Stimulated activated CD8-positive, alpha-beta memory T cell treated with anti-CD3 and anti-CD28 coated beads, Interleukin-12 subunit alpha, Interleukin-12 subunit beta, amount 100 ng/mL, for 1 hour (primary cell): Measurements from ENCODE around the gene WFDC11.

Source experiments
- DNase-seq: peaks from one replicate; pipeline ENCODE4 v3.0.0-alpha.2; 2020; ENCODE audit warnings: low read depth

Gene WFDC11

GRCh38 chr20:45626540-45626939, 43.5 kb downstream of the WFDC11 start:
- DNase-seq, result no peak

GRCh38 chr20:45621593-45621992, 48.4 kb downstream of the WFDC11 start:
- no peak for DNase-seq

DNA sequence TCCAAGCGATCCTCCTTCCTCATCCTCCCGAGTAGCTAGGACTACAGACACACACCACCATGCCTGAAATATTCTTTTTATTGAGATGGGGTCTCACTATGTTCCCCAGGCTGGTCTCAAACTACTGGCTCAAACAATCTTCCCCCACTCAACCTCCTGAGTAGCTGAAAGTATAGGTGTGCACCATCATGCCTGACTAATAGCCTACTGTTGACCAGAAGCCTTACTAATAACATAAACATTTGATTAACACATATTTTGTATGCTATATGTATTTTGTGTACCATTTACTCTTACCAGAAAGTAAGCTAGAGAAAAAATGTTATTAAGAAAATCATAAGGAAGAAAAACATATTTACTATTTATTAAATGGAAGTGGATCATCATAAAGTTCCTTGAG, 52.4 kb downstream of the WFDC11 start:
- DNase-seq, result no peak

DNA sequence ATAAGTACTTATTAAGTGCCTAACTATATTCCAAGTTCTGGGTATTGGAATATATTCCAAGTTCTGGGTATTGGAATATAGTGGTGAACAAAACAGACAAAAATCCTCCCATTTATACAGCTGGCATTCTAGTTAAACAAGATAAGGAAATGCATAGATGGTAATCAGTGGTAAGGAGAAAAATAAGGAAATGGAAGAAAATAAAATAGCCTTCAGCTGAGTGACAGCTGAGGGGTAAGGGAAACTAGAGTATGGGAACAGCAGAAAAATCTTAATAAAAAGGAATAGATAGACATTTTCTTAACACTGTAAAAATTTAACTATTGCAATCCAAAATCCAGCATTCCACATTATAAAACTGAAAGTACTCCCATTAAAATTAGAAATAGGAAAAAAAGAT, 57.7 kb downstream of the WFDC11 start:
- no peak for DNase-seq

DNA sequence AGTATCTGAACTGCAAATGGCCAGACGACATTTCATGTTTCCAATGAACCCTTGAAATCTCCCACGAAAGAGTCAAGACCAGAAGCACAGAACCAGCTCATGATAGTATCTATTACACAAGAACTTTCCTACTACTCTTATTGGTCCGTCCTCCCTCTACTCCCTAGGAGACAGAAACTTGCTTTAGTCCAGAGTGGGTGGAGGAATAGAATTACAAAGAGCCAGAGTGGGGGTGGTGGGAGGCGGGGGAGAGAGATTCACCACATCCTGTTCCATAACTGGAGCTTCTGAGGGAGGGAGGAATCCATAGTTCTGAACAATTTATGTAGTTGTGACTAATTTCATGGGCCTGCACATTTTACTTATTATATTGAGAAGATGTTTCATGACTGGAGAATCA, 59.0 kb downstream of the WFDC11 start:
- DNase-seq, result no peak

DNA sequence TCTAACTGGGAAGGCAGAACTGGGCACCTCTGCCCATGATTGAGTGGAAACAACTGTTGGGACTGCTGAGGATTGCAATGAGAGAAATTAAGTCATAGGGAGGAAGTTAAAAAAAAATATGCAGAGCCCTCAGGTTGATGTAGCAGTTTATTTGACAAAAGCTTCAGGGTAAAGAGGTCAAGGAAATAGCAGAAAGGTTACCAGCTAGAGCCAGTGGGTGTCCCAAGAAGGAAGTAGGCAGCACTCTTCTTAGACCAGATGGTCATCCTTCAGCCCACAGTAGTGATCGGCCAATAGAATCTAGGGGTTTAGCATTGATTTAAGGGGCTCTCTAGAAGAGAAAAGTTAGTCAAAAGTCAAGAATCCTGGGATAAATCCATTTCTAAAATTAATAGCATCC, 62.2 kb downstream of the WFDC11 start:
- DNase-seq, result no peak
